Activated CD4-positive, alpha-beta T cell treated with anti-CD3 and anti-CD28 coated beads, Interleukin-10, Interleukin-2, amounts not matched to agents 100 ng/mL and 50 ng/mL, durations not matched to agents 16 hours and 8 hours (primary cell): ENCODE measurements around the gene CMTM6.
"Not testable (repeated sequence)": the region's sequence is repeated elsewhere in the genome, so short reads cannot be mapped to it uniquely, and the experiment has no call there.

Experiments
- DNase-seq: peaks from one replicate; pipeline ENCODE4 v3.0.0-alpha.2; 2020

Gene CMTM6

GRCh38 chr3:32498992-32499391 is 3.7 kb downstream of the CMTM6 start:
- DNase-seq, result no peak

GRCh38 chr3:32498252-32498651 is 4.4 kb downstream of the CMTM6 start:
- no peak for DNase-seq

DNA sequence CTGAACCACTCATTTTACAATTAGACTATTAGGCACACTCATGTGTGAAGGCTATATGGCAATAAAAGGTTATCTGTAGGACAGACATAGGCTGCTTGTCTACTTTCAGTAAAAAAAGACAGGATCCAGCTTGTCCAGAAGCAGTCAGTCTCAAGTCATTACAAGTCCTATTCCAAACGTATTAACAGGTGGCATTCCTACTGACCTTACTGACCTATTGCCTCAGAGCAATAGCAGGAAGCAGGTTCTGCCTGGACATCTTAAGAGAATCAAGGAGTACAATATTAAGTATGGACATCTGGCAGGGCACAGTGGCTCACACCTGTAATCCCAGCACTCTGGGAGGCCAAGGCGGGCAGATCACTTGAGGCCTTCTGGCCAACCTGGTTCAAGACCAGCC is 7.0 kb downstream of the CMTM6 start:
- no peak for DNase-seq

DNA sequence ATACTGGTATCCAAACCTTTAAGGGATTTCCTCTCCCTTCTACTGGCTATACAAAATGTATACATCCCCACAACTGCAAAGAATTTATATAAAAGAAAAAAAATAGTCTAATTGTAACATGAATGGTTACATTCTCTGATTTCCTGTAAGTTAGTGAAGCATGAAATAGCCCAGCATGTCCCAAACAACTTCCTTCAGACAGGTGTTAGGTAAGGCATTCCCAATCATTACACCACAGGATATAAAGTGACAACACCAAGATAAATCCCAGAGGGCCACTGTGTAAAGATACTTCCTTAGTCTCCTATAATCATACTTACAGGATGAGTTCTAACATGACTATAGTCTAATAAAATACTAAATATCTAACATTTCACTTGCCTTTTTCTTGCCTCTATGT is 7.6 kb downstream of the CMTM6 start:
- no peak for DNase-seq

DNA sequence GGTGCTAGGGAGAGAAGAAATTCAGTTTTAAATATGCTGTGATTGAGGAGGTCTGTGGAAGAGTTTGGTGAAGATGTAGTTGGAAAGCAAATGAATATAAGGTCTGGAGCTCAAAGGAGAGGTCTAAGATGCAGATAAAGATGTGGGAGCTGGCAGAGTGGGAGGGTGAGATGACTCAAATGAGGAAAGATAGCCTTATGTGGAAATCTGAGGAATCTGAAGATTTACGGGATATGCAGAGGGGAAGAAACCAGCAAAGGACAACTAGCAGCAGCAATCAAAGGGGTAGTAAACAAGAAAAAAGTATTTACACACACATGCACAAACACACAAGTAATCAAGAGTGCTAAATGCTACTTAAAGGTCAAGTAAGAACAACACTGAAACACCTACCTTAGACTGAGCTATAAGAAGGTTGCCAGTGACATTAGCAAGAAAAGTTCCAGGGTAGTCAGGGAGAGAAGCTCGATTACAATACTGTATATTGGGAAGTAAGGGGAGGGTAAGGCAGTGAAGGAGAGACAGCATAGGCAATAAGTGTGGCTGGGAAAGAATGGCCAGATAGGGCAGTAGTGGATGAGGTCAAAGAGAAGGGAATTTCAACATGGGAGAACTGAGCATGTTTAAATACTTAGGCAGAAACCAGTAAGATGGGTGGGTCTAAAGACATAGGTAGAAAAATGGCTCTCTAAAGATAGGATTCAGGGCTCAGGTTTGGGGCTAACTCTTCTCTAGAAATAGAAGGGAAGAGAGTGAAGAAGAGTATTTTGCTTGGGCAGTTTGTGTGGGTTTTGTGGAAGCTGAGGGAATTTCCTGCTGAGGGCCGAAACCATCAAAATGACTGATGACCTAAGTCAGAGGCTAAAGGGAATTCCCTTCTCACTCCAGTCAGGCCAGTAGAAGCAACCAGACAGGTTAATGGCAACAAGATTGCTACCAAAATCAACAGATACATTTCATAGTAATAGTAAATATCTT is 8.9 kb downstream of the CMTM6 start:
- peak; percentile 51 for DNase-seq

DNA sequence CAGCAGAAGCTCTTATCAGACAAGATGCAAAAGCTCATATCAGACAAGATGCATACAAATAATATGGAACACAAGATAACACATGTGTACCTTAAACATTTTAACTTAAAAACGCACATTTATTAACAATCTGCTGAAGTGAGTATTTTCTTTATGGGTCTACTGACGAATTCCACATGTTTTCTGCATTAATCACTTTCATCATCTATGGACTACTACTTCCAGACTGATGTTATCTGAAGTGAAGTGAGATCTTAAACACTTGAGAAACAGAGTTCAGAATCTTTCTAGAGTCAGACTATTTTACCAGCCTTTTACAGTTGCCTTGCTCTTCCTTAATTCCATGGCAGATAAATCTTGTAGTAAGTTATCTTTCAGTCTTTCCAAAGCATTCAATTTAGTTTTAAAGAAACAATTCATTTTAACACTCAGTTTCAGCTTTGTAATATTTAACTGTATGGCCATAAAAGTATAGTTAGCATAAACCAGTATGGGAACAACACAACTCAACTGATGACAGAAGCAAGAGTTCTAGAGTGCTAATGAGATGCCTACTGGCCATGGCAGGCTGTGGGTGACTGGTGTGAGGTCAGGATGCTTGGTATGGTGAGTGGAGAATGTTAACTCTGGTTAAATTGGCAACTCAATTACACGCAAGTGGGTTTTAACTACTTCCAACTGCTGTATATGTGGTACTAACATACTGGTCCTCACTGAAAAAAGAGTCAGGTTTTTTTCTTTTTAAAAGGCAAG is 9.8 kb downstream of the CMTM6 start:
- no peak for DNase-seq

GRCh38 chr3:32488474-32489008 is 14.1 kb downstream of the CMTM6 start:
- no peak for DNase-seq

DNA sequence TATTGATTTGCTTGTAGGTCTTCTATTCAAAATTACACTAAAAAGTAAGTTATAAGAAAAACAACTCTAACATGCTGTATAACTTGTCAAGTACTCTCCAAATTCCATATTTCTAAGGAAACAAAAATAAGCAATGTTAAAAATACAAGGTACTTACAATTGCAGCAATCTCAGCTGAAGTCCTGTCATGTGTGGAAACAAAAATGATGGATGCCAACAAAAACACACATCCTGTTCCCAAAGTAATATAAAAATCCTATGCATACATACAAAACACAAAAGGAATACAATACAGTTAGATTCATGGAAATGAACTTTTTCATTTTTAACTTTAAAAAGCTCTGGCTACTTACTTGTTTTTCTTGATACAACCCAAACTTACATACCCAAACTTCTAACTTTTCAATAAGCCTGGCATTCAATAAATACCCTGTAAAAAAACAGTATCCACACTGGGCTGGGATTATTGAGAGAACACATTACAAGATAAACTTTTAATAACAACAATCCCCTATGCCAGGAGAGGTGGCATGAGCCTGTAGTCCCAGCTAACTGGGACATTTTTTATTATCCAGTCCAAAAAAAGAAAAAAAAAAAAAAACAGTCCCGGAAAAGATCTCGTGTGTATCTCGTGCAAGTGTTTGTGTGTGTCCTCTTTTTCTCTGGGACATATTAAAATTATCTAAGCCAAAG is 14.7 kb downstream of the CMTM6 start:
- DNase-seq, result no peak

- DNase-seq, result no peak
Measured at GRCh38 chr3:32484436-32484835, 18.2 kb downstream of the CMTM6 start.

DNA sequence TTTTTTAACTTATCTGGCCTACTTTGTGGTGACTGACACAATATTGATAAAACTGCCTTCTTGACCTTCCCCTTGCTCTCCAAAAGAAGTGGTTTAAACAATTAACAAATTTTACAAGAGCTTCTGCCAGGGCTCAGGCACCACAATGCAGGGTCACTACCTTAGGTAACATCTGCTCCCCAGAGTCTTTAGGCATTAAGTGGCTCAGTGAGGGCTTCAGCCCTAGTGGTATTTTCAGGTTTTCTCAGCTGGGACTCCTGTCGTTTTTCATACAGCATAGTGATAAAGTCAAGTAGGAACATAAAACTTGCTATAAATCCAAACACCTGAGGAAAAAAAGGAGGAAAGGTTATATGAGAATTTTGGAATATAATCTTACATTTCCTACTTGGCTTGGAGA is 18.9 kb downstream of the CMTM6 start:
- no peak for DNase-seq

DNA sequence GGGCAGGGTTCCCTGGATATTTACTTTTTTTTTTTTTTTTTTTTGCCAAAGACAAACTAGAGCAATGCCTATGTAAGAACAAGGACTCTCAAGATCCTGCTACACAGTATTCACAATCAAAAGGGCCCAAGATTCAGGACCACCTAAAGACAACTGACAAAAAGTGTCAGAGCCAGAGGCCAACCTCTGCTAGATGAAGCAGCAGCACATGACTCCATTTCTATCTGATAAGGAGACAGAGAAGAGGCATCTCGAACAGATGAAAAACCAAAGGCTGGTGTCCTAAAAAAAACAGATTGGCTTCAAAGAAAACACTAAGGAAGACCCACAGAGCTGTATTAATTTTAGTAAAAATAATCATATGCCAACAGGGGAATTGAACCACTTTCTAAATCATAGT is 20.0 kb downstream of the CMTM6 start:
- no peak for DNase-seq

- DNase-seq, result no peak
Measured at GRCh38 chr3:32481791-32482631, 20.6 kb downstream of the CMTM6 start.

DNA sequence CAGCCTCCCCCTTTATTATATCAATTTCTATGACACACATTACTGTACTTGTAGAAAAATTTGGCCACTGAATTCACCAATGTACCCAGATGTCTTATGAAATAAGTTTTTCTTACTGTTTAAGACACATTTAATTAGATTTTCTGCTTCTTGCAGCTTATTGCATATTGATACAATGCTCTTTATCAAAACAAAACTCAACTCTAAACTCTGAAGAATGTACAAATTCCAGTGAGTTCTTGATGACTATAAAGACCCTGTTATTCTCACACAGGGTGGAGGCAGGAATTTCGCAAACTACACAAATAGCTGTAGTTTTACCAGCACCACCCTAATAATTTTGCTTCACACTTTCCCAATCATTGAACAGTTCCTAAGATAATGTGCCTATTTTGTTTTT is 22.0 kb downstream of the CMTM6 start:
- no peak for DNase-seq

GRCh38 chr3:32474201-32474600 is 28.5 kb downstream of the CMTM6 start:
- no peak for DNase-seq

GRCh38 chr3:32472151-32472550 is 30.5 kb downstream of the CMTM6 start:
- DNase-seq, result not testable (repeated sequence)

- no peak for DNase-seq
Measured at GRCh38 chr3:32471246-32471645, 31.4 kb downstream of the CMTM6 start.

DNA sequence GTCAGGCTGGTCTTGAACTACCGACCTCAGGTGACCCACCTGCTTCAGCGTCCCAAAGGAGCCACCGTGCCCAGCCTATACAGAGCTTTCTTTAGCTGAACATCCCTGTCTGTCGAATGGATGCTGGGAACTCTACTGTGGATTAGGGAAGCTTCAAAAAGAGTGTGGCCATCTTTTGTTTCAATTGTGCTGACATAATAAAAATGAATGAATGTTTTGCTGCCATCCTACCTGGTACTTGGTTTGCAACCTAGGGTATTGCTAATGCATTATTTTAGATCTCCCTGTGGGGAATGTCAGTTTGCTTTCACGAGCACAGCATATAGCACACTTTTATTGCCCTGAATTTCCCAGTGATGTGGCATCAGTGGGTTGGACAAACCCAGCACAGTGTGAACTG is 32.3 kb downstream of the CMTM6 start:
- no peak for DNase-seq

DNA sequence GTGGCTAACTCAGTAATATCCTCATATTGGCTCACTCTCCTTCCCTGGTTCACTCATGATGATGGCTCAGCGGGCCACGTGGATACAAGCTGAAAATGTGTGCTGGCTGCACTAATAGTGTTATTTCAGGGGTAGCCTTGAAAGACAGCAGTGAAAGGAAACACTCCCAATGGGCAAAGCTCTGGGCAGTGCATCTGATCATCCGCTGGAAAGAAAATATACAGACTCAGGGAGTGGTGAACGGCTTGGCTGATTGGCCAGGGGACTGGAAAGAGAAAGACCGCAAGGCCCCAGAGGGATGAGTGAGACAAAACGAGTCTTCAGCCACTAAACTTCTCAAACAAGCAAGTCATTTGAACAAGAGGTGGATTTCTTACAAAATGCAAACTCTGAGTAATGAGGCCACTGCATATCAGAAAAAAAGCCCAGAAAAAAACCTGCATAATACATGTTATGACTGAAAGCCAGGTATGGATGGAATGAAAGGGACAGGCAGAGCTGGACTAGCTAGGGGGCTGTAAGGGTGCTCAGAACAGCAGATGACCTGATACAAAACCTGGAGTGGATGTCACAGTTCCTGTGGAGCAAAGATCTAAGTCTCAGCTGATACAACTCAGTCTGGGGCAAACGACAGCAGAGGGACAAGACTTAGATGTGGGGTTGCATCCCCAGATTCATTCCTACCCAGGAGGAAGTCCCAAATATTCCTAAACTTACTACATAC is 33.3 kb downstream of the CMTM6 start:
- peak; percentile 15 for DNase-seq

DNA sequence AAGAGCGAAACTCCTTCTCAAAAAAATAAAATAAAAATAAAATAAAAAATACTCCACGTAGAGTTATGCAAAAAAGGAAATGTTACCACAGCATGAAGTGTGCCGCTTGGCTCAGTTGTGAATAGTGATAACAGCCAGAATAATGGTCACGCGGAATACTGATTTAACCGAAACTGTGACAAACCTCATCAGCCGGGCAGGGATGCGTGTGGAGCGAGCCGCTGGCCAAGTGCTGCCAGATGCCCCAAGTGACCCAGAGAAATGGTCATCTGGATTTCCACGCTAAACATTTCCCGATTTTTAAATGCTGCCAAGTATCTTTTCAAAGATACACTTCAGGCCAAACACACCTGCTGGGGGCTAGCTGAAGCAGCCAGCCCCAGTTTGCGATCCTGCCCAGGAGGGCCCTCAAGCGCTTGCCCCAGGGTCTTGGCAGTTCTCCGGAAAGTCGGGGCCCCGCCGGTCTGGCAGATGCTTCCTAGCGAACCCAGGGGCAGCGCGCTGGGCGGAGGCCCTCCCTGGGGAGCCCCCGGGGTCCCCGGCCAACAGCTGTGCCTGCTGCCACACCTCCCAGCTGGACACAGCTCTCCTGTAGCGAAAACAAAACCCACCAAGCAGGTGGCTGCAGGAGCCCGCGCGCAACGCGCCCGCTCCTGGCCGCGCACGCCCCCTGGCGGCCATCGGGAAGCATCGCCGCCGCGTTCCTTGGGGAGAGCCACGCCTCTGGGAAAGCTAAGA is 35.1 kb downstream of the CMTM6 start:
- DNase-seq, result peak; percentile 73

GRCh38 chr3:32466808-32467207 is 35.8 kb downstream of the CMTM6 start:
- DNase-seq, result not testable (repeated sequence)

DNA sequence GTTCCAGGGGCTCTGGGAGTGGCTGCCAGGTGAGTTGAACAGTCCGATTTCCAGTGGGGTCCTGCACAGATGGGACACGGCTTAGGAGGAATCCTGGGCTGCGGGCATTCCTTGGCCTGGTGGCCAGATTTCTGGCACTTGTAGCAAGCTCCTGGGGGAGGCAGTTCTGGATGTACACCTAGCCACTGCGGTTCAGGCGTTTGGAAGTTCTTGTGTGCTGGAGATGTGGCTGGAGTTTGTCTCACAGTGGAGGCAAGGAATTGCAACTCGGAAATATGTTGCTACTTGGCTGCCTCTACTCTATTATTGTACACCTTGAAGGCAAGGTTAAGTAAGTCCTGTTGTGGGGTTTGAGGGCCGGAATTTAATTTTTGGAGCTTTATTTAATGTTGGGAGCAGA is 37.9 kb downstream of the CMTM6 start:
- not testable (repeated sequence) for DNase-seq
